ENCODE measurements around the gene GATA6.

GATA6 gene

DNA sequence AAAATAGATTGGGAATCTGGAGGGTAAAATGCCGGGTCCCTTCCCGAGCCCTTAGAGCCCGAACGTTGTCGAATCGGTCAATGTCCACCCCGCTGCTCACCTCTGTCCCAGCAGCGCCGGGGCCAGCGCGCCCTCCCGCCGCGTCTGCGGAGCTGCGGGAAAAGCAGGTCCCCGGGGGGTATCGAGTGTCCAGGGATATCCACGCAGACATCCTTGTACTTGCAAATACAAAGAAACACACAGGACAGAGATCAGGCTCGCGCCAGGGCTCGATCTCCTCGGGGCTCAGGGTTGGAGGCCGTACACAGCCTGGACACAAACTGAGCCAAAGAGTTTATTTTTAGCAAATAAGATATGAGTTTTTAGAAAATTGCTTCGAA, 2.3 kb upstream of the GATA6 start:
- H3K9me3 ChIP-seq: no peaks in the 10 kb centered on the region
- H3K27ac ChIP-seq: no peak overlapping the region
- no peaks in the 10 kb centered on the region for H3K36me3 ChIP-seq
- peaks cover 18 to 26% of the 10 kb centered on the region in 2 experiments for H3K4me1 ChIP-seq (ENCODE audit: control insufficient read depth in 1 of 2, insufficient read depth in 1 of 2, low read depth in 1 of 2, low read length in 1 of 2)
- peaks cover 100% of the 10 kb centered on the region for H3K27me3 ChIP-seq
- no peak overlapping the region for H3K4me3 ChIP-seq (ENCODE audit: low read depth in 1 of 2, low read length in 1 of 2)
- TF ChIP-seq, protein P1, sequence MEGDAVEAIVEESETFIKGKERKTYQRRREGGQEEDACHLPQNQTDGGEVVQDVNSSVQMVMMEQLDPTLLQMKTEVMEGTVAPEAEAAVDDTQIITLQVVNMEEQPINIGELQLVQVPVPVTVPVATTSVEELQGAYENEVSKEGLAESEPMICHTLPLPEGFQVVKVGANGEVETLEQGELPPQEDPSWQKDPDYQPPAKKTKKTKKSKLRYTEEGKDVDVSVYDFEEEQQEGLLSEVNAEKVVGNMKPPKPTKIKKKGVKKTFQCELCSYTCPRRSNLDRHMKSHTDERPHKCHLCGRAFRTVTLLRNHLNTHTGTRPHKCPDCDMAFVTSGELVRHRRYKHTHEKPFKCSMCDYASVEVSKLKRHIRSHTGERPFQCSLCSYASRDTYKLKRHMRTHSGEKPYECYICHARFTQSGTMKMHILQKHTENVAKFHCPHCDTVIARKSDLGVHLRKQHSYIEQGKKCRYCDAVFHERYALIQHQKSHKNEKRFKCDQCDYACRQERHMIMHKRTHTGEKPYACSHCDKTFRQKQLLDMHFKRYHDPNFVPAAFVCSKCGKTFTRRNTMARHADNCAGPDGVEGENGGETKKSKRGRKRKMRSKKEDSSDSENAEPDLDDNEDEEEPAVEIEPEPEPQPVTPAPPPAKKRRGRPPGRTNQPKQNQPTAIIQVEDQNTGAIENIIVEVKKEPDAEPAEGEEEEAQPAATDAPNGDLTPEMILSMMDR (IDR thresholded peaks at IDR 0.05): no peak

DNA sequence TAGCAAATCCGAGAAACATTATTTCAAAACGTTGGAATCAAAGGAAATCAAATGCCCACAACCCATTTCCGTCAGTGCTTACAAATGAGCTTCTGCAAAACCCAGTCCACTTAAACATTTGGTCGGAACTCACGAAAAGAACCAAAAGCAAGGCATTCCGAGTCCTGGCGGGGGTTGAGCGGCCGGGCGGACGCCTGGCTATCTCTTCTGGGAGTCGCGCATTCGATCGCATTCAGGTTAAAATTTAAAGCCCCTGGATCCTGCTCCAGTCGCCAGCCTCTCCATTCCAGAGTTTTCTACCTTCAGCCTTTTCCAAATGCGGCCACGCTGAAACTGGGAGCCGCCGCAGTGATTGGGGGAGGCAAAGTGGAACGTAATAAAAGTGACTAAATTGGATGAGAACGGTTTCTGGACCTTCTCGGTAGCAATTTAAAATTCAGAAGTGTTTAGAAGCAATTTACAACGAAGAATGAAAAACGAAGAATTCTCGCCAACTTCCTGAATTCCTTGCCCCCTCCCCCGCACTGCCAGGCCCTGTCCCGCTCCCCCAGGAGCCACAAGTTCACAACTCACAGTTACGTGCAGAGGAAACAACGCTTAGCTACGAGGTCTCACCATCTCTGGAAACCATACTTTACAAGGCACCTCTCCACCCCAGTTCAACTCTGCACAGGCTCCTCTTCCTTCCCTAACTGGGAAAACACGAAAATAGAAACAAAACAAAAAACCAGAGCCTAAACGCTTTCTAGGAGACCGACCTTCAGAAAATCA, 1.7 kb upstream of the GATA6 start:
- TF ChIP-seq, protein P1 (IDR thresholded peaks at IDR 0.05): no peak
- no peaks in the 10 kb centered on the region for H3K36me3 ChIP-seq
- no peak overlapping the region for H3K4me3 ChIP-seq (ENCODE audit: low read depth in 1 of 2, low read length in 1 of 2)
- peaks cover 18 to 26% of the 10 kb centered on the region in 2 experiments for H3K4me1 ChIP-seq (ENCODE audit: control insufficient read depth in 1 of 2, insufficient read depth in 1 of 2, low read depth in 1 of 2, low read length in 1 of 2)
- no peak overlapping the region for H3K27ac ChIP-seq
- H3K27me3 ChIP-seq: peaks cover 100% of the 10 kb centered on the region
- H3K9me3 ChIP-seq: no peaks in the 10 kb centered on the region

GRCh38 chr18:22168360-22168921, 948 bp upstream of the GATA6 start:
- no peaks in the 10 kb centered on the region for H3K36me3 ChIP-seq
- TF ChIP-seq, protein P1 (IDR thresholded peaks at IDR 0.05): no peak
- peaks cover 18 to 26% of the 10 kb centered on the region in 2 experiments for H3K4me1 ChIP-seq (ENCODE audit: control insufficient read depth in 1 of 2, insufficient read depth in 1 of 2, low read depth in 1 of 2, low read length in 1 of 2)
- H3K27me3 ChIP-seq: peaks cover 100% of the 10 kb centered on the region
- no peak overlapping the region for H3K27ac ChIP-seq
- no peaks in the 10 kb centered on the region for H3K9me3 ChIP-seq
- H3K4me3 ChIP-seq (ENCODE audit: low read depth in 1 of 2, low read length in 1 of 2): no peak overlapping the region

DNA sequence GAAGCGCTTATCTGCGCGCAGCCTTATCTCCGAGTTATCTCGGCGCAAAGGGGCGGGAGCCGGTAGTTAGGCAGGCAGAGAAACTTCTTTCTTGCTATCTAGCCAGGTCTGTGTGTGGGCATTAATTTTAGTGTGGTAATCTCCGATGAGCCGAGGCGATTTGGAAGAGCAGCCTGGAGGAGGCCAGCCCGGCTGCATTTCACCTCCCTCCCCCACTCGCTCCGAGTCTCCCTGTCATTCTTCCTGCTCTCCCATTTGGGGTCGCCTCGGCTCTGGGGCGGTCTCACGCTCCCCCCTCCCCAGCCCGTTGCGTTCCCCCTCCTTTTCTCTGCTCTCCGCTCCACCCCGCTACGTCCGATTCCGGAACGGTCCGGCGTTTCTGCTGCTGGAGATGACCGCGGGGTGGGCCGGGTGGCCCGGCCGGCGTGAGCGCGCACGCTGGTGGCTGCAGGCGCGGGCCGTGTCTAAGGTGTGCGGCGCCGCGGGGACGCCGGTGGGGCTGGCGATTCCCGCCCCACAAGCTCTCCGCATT, 566 bp downstream of the GATA6 start:
- Histone ChIP-seq H3K4me3 (ENCODE audit: low read depth in 1 of 2, low read length in 1 of 2) (peak overlapping the region; percentile 42 to 53), H3K36me3 (no peaks in the 10 kb centered on the region), H3K27ac (no peak overlapping the region), H3K27me3 (peaks cover 100% of the 10 kb centered on the region), H3K4me1 (ENCODE audit: control insufficient read depth in 1 of 2, insufficient read depth in 1 of 2, low read depth in 1 of 2, low read length in 1 of 2) (peaks cover 18 to 26% of the 10 kb centered on the region in 2 experiments), H3K9me3 (no peaks in the 10 kb centered on the region)
- TF ChIP-seq, protein P1 (IDR thresholded peaks at IDR 0.05): no peak

DNA sequence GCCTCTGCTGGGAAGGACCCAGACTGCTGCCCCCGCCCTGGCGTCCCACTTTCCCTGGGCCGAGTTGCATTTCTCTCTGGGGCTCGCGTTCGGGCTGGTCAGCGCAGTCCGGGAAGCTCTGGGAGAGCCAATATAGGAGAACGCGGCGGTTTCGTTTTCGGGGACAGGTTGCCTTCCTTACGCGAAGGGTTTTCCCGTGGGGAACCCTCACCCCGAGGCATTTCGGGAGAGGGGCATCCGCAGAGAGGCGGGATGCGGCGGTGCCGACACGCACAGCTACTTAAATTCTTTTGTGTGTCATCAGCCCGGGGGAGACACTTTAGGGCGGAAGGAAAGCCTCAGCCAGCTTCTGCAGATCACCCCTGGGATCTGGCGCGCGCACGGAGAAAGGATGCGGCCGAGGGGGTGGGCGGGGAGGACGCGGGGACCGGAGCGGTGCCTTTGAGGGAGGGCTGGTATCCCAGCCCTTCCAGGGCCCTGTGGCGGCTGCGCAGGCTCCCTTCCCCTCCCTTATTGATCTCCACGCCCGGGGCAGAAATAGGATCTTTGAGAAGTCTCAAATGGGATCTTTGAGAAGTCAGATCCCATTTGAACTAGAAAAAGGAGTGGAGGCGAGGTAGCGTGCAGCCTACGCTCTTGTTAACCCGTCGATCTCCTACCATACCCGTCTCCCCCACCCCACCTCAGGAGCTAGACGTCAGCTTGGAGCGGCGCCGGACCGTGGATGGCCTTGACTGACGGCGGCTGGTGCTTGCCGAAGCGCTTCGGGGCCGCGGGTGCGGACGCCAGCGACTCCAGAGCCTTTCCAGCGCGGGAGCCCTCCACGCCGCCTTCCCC, 1.2 kb downstream of the GATA6 start:
- TF ChIP-seq, protein P1 (IDR thresholded peaks at IDR 0.05): no peak
- Histone ChIP-seq H3K27ac (no peak overlapping the region), H3K27me3 (peaks cover 100% of the 10 kb centered on the region), H3K4me3 (ENCODE audit: low read depth in 1 of 2, low read length in 1 of 2) (peak overlapping the region; percentile 42 to 53), H3K9me3 (no peaks in the 10 kb centered on the region), H3K36me3 (no peaks in the 10 kb centered on the region), H3K4me1 (ENCODE audit: control insufficient read depth in 1 of 2, insufficient read depth in 1 of 2, low read depth in 1 of 2, low read length in 1 of 2) (peaks cover 18 to 26% of the 10 kb centered on the region in 2 experiments)

Data from neutrophil (primary cell).